DMS114 treated with DMSO at 0.1 percent for 48 hours (cell line): ENCODE results near the gene ZDHHC11B.

Experiments used
- DNase-seq: peaks from one replicate; lab custom pipeline; 2025; ENCODE audit not compliant: unreplicated experiment; lab: John Stamatoyannopoulos, UW

Gene ZDHHC11B

DNA sequence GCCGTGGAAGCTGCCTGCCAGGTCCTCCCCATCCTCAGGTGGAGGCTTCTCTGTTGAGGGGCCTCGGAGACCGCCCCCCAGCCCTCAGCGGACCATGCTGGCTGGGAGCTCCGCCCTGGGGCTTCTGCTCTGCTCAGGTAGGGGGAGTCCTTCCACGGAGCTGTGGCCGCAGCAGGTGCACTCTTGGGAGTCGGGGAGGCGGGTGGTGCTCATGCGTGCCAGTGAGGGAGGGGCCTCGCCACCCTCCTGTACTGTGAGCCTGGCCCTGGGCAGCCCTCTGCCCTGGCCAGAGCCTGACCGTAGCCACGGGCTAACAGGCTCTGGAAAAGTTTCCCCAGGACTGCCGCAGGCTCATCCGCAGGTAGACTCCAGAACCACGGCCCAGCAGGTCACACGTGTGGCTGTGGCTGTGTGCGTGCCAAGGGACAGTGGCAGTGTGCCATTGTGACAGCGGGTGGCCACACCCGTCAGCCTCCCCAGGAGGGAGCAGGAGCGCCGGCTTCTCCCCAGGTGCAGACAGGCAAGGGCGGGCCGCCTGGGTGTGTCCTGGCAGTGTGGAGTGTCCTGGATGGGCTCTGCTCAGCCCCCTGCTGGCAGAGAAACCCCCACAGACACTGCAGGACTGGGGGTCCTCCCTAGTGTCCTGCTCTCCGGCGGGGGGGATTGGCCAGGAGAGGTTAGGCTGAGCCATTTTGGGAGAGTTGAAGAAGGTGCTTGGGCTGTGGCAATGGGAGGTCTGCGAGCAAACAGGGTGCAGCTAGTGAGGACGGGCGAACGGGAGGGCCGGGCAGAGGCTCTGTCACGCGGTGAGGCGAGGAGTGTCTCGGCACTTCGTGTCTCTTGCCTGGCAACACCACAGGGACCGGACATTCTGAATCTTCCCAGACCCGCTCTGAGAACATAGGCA, 120.8 kb downstream of the ZDHHC11B start:
- DNase-seq: no peak

DNA sequence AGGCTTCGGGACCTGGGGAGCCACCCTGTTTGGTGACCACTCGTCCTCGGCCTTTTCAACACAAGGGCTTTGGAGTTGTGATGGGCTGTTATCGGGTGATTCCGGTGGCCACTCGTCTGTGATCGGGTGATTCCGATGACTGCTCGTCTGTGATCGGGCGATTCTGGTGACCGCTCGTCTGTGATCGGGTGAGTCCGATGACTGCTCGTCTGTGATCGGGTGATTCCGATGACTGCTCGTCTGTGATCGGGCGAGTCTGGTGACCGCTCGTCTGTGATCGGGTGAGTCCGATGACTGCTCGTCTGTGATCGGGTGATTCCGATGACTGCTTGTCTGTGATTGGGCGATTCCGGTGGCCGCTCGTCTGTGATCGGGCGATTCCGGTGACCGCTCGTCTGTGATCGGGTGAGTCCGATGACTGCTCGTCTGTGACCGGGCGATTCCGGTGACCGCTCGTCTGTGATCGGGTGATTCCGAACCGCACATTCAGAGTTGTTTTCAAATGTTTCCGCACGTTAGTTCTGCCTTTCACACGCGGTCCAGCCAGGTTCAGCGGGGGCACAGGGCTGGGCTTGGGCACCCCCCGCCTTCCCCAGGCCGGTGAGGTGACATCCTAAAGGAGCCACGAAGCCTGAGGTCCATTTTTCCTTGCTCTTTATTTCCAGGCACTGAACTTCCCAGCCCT, 121.6 kb downstream of the ZDHHC11B start:
- DNase-seq: no peak

DNA sequence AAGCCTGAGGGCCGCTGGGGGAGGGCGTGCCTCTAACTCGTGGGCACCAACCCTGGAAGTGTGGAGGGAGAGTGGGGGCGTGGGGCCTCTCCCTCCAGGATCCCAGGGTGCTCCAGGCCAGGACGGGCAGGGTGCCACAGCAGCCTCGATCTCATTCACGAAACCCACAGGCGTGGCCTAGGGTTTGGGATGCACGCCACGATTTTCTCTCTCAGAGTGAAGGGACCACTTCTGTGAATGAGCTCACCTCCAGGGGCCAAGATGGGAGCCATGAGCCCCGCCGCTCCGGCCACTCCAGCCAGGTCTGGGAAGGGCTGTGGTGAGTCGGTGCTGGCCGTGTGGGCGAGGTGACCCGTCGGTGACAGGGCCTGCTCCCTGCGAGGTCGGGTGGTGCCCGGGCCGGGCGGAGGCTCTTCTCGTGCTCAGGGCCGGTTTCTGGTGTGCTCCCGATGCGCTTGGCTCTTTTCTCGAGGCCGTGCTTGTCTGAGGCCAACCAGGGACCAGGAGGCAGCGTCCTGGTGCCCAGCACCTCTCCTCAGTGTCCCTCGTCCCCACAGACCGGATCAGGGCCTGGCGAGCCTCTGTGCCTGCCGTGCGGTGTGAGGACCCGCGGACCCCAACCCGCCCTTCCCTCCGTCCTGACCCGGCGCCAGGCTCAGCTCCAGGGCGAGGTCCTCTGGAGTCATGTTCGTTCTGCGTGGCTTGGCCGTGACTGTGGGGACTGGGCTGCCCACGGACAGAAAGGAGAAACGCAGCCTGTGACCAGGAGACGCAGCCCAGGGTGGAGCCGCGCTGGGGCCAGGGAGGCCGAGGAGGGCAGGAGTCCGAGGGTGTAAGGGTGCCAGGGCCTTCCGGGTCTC, 122.4 kb downstream of the ZDHHC11B start:
- DNase-seq: no peak

DNA sequence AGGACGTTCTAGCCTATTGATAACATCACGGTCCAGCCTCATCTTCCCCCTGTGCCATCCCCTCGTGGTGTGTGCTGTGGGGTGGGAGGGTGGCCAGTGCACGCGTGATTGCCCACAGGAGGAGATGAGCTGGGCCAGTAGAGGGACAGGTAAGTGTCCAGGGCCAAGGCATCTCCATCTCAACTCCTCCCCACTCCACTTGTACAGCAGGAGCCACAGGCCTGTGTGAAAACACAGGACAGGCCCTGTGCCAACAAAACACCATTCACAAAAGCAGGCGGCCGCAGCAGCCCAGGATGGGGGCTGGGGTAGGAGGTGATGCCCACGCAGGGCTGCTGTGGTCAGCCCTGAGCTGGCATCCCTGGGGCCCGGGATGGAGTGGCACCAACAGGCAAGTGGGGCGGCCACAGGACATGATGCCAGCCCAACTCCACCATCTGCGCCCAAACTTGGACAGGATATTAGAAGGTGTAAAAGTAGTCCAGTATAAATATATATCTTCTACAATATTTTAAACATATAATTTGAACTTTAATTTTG, 124.0 kb downstream of the ZDHHC11B start:
- DNase-seq: no peak
